Osteoblast (primary cell): ENCODE results near the gene WASL. TPM values are rescaled to one million over a fixed set of nuclear protein-coding genes. Genes with fewer than 3 reads are reported as not detected.
A peak's percentile ranks its signal among the peaks of the same experiment; 100 is the strongest.
"Not testable (repeated sequence)": the region's sequence is repeated elsewhere in the genome, so short reads cannot be mapped to it uniquely, and the experiment has no call there.

Experiments
- DNase-seq: peaks from one replicate; pipeline ENCODE4 v3.0.0; 2011; ENCODE audit warnings: low spot score, mixed read lengths; ENCODE audit not compliant: insufficient read length; ENCODE audit errors: missing footprints
- H2AFZ ChIP-seq: 2 replicates; pipeline ENCODE4 v1.6.0; 2011; ENCODE audit warnings: mild to moderate bottlenecking, low read length
- H3K27ac ChIP-seq: 2 replicates; pipeline ENCODE4 v1.5.1; 2011; ENCODE audit warnings: mild to moderate bottlenecking, low read depth, low read length, moderate library complexity
- H3K27me3 ChIP-seq: 2 replicates; pipeline ENCODE4 v1.6.0; 2012; ENCODE audit warnings: mild to moderate bottlenecking, control low read depth, inconsistent platforms, low read length, moderate library complexity; ENCODE audit not compliant: insufficient read depth
- H3K36me3 ChIP-seq: 2 replicates; pipeline ENCODE4 v1.5.1; 2011; ENCODE audit warnings: mild to moderate bottlenecking, low read length, control low read depth, moderate library complexity; ENCODE audit not compliant: insufficient read depth
- H3K4me1 ChIP-seq: 2 replicates; pipeline ENCODE4 v1.5.1; 2011; ENCODE audit warnings: mild to moderate bottlenecking, low read length, control low read depth, moderate library complexity; ENCODE audit not compliant: insufficient read depth
- H3K4me2 ChIP-seq: 2 replicates; pipeline ENCODE4 v1.6.0; 2011; ENCODE audit warnings: mild to moderate bottlenecking, low read length; ENCODE audit not compliant: insufficient read depth
- H3K4me3 ChIP-seq: fragments of 200-600 bp; sonication (generic); 3 replicates; pipeline ENCODE4 v1.5.1; 2012; ENCODE audit warnings: mild to moderate bottlenecking, low read length, inconsistent platforms; ENCODE audit not compliant: insufficient read depth
- H3K79me2 ChIP-seq: 2 replicates; pipeline ENCODE4 v1.6.0; 2012; ENCODE audit warnings: mild to moderate bottlenecking, low read length, control low read depth, inconsistent platforms; ENCODE audit not compliant: insufficient read depth
- H3K9me3 ChIP-seq: 2 replicates; pipeline ENCODE4 v1.5.1; 2011; ENCODE audit warnings: low read depth, low read length, control low read depth
- H4K20me1 ChIP-seq: 2 replicates; pipeline ENCODE4 v1.6.0; 2012; ENCODE audit warnings: mild to moderate bottlenecking, low read length, control low read depth; ENCODE audit not compliant: insufficient read depth
- CTCF ChIP-seq: IDR thresholded peaks from 2 replicates; pipeline ENCODE4 v1.5.1; 2011; ENCODE audit warnings: mild to moderate bottlenecking, low read depth, low read length, moderate library complexity; ENCODE audit errors: extremely low read depth
- total RNA-seq: library from RNA; depleted of rRNA; stranded (reverse); fragments of >200 nt; gene quantifications from 2 replicates; pipeline ENCODE4 v1.2.3, GENCODE V29; 2012

WASL gene
- 23.2 and 24.5 TPM in 2 replicates for total RNA-seq

GRCh38 chr7:123748734-123749536, at the start of gene WASL:
TSS of gene WASL (minus strand) at chr7:123749003. CDS start at chr7:123748734, 269 bp downstream.
- no peaks in the 10 kb centered on the region for H3K9me3 ChIP-seq
- H3K79me2 ChIP-seq, result peaks cover 42% of the 10 kb centered on the region
- no peak for TF ChIP-seq CTCF
- peaks cover 41% of the 10 kb centered on the region for H4K20me1 ChIP-seq
- peak within 1 kb of the TSS; percentile 97 for H2AFZ ChIP-seq
- peak within 1 kb of the TSS; percentile 95 for H3K4me2 ChIP-seq
- H3K27me3 ChIP-seq, result no peaks in the 10 kb centered on the region
- peak within 1 kb of the TSS; percentile 90 for H3K4me3 ChIP-seq
- peaks cover 18% of the 10 kb centered on the region for H3K4me1 ChIP-seq
- peak within 1 kb of the TSS; percentile 87 for H3K27ac ChIP-seq
- no peaks in the 10 kb centered on the region for H3K36me3 ChIP-seq
- DNase-seq, result peak; percentile 97

GRCh38 chr7:123797673-123798531, 49.1 kb upstream of the WASL start:
- Histone ChIP-seq H4K20me1 (no peaks in the 10 kb centered on the region), H3K9me3 (no peaks in the 10 kb centered on the region), H3K79me2 (no peaks in the 10 kb centered on the region), H3K4me1 (no peaks in the 10 kb centered on the region), H3K27me3 (peaks cover 2% of the 10 kb centered on the region), H3K4me2 (no peak overlapping the region), H2AFZ (no peak overlapping the region), H3K36me3 (no peaks in the 10 kb centered on the region), H3K27ac (no peak overlapping the region), H3K4me3 (no peak overlapping the region)
- peak; percentile 68 for DNase-seq
- TF ChIP-seq CTCF, result peak; percentile 56

GRCh38 chr7:123796568-123796967, 47.8 kb upstream of the WASL start:
- no peaks in the 10 kb centered on the region for H3K36me3 ChIP-seq
- H3K79me2 ChIP-seq, result no peaks in the 10 kb centered on the region
- no peak overlapping the region for H2AFZ ChIP-seq
- no peak overlapping the region for H3K4me3 ChIP-seq
- H3K9me3 ChIP-seq, result no peaks in the 10 kb centered on the region
- H3K4me1 ChIP-seq, result no peaks in the 10 kb centered on the region
- DNase-seq, result no peak
- H4K20me1 ChIP-seq, result no peaks in the 10 kb centered on the region
- H3K27me3 ChIP-seq, result peaks cover 2% of the 10 kb centered on the region
- H3K4me2 ChIP-seq, result no peak overlapping the region
- H3K27ac ChIP-seq, result no peak overlapping the region
- no peak for TF ChIP-seq CTCF

GRCh38 chr7:123795917-123796316, 47.1 kb upstream of the WASL start:
- H3K36me3 ChIP-seq, result no peaks in the 10 kb centered on the region
- no peak overlapping the region for H3K27ac ChIP-seq
- H4K20me1 ChIP-seq, result no peaks in the 10 kb centered on the region
- H3K4me1 ChIP-seq, result no peaks in the 10 kb centered on the region
- no peaks in the 10 kb centered on the region for H3K9me3 ChIP-seq
- no peak overlapping the region for H2AFZ ChIP-seq
- H3K4me2 ChIP-seq, result no peak overlapping the region
- no peak for DNase-seq
- no peak overlapping the region for H3K4me3 ChIP-seq
- no peaks in the 10 kb centered on the region for H3K79me2 ChIP-seq
- peaks cover 2% of the 10 kb centered on the region for H3K27me3 ChIP-seq
- TF ChIP-seq CTCF, result no peak

- not testable (repeated sequence) for H3K4me2 ChIP-seq, H3K27ac ChIP-seq, H2AFZ ChIP-seq, H3K27me3 ChIP-seq, H4K20me1 ChIP-seq, H3K9me3 ChIP-seq, H3K4me1 ChIP-seq, H3K36me3 ChIP-seq, H3K4me3 ChIP-seq, H3K79me2 ChIP-seq, DNase-seq
Observed at GRCh38 chr7:123795116-123795515, 46.3 kb upstream of the WASL start.
